CD14-positive monocyte (primary cell): ENCODE data around the gene CDKL5. TPM values are rescaled to one million over a fixed set of nuclear protein-coding genes. Genes with fewer than 3 reads are reported as not detected.
A peak's percentile ranks its signal among the peaks of the same experiment; 100 is the strongest.

ENCODE experiments used
- DNase-seq, 3 donors: peaks; one replicate each; pipeline ENCODE4 v3.0.0-alpha.2; 2011 to 2022
- H2AFZ ChIP-seq: 2 replicates; pipeline ENCODE4 v1.6.0; 2012; ENCODE audit warnings: mild to moderate bottlenecking, low read depth, low read length, inconsistent platforms; ENCODE audit not compliant: insufficient read depth, poor library complexity, severe bottlenecking
- H3K27ac ChIP-seq, 2 donors: 1 replicate in 1 of 2; 2 replicates in 1 of 2; pipeline ENCODE4 v1.5.1; 2012 to 2013; ENCODE audit warnings: low read length in 2 of 2, control low read depth in 1 of 2, inconsistent platforms in 1 of 2, low read depth in 1 of 2, mild to moderate bottlenecking in 1 of 2
- H3K27me3 ChIP-seq, 2 donors: one replicate each; pipeline versions ENCODE4 v1.6.0 to v1.6.1; 2011 to 2013; ENCODE audit warnings: low read length in 2 of 2; ENCODE audit not compliant: control insufficient read depth in 2 of 2, insufficient read depth in 2 of 2
- H3K36me3 ChIP-seq, 2 donors: replicated peaks in 1 of 2; 1 replicate in 1 of 2; 2 replicates in 1 of 2; pipeline versions ENCODE4 v1.5.1 to v1.6.1; 2012 to 2013; ENCODE audit warnings: low read length in 2 of 2, control low read depth in 1 of 2, inconsistent platforms in 1 of 2, mild to moderate bottlenecking in 1 of 2; ENCODE audit not compliant: insufficient read depth in 2 of 2, control insufficient read depth in 1 of 2
- H3K4me1 ChIP-seq, 2 donors: 1 replicate in 1 of 2; 2 replicates in 1 of 2; pipeline versions ENCODE4 v1.5.1 to v1.6.1; 2012 to 2013; ENCODE audit warnings: low read length in 2 of 2, control low read depth in 1 of 2, inconsistent platforms in 1 of 2, mild to moderate bottlenecking in 1 of 2, moderate library complexity in 1 of 2; ENCODE audit not compliant: insufficient read depth in 2 of 2, control insufficient read depth in 1 of 2
- H3K4me2 ChIP-seq: replicated peaks from 2 replicates; pipeline ENCODE3; 2012; ENCODE audit warnings: low read length, moderate library complexity, mild to moderate bottlenecking; ENCODE audit not compliant: poor library complexity, severe bottlenecking; ENCODE audit errors: extremely low read depth
- H3K4me3 ChIP-seq, 3 experiments: fragments of 200-600 bp in 1 of 3; sonication (generic) in 1 of 3; replicated peaks in 1 of 3; 1 replicate in 2 of 3; 2 replicates in 1 of 3; pipeline ENCODE4 v1.5.1; 2011 to 2013; ENCODE audit warnings: low read length in 3 of 3, mild to moderate bottlenecking in 3 of 3, control low read depth in 2 of 3, low read depth in 2 of 3, inconsistent platforms in 1 of 3, moderate library complexity in 1 of 3
- H3K79me2 ChIP-seq: 2 replicates; pipeline ENCODE4 v1.6.0; 2012; ENCODE audit warnings: mild to moderate bottlenecking, control low read depth, inconsistent platforms, low read length, moderate library complexity; ENCODE audit not compliant: insufficient read depth
- H3K9ac ChIP-seq: 2 replicates; pipeline ENCODE4 v1.6.0; 2017; ENCODE audit warnings: low read length, mild to moderate bottlenecking; ENCODE audit not compliant: insufficient read depth, poor library complexity, severe bottlenecking
- H3K9me3 ChIP-seq, 2 donors: replicated peaks in 1 of 2; 1 replicate in 1 of 2; 2 replicates in 1 of 2; pipeline versions ENCODE4 v1.5.1 to v1.6.1; 2012 to 2013; ENCODE audit warnings: low read length in 2 of 2, control low read depth in 1 of 2; ENCODE audit not compliant: control insufficient read depth in 1 of 2, insufficient read depth in 1 of 2
- H4K20me1 ChIP-seq: 2 replicates; pipeline ENCODE4 v1.6.0; 2012; ENCODE audit warnings: mild to moderate bottlenecking, low read length, control low read depth, moderate library complexity; ENCODE audit not compliant: insufficient read depth
- H3K27ac Mint-ChIP-seq, 7 donors: one replicate each; pipeline ENCODE4 v1.8.0; 2020; ENCODE audit warnings: mild to moderate bottlenecking in 7 of 7, mixed read lengths in 7 of 7, moderate library complexity in 6 of 7, inconsistent platforms in 2 of 7
- H3K27me3 Mint-ChIP-seq, 3 donors: one replicate each; pipeline ENCODE4 v1.8.0; 2021 to 2022; ENCODE audit warnings: low read depth in 3 of 3, mild to moderate bottlenecking in 3 of 3, mixed read lengths in 3 of 3, moderate library complexity in 3 of 3, inconsistent platforms in 1 of 3
- H3K36me3 Mint-ChIP-seq, 2 donors: one replicate each; pipeline ENCODE4 v1.8.0; 2020; ENCODE audit warnings: mixed read lengths in 2 of 2, inconsistent platforms in 1 of 2, mild to moderate bottlenecking in 1 of 2
- H3K4me1 Mint-ChIP-seq: one replicate; pipeline ENCODE4 v1.8.0; 2020; ENCODE audit warnings: mild to moderate bottlenecking, mixed read lengths
- H3K4me3 Mint-ChIP-seq, 2 donors: one replicate each; pipeline ENCODE4 v1.8.0; 2020; ENCODE audit warnings: mild to moderate bottlenecking in 2 of 2, mixed read lengths in 2 of 2, moderate library complexity in 1 of 2
- H3K9me3 Mint-ChIP-seq, 7 donors: one replicate each; pipeline ENCODE4 v1.8.0; 2020 to 2022; ENCODE audit warnings: mixed read lengths in 7 of 7, mild to moderate bottlenecking in 6 of 7, moderate library complexity in 6 of 7, inconsistent platforms in 2 of 7
- WGBS: methylation state at CpG from one replicate; pipeline ENCODE4 v1.1.5; 2013; ENCODE audit warnings: missing lambda C conversion rate; ENCODE audit not compliant: insufficient coverage; 5-methylcytosine and 5-hydroxymethylcytosine counted together
- intact Hi-C, 2 donors: fragments of 100-400 bp; cut with micrococcal nuclease; formaldehyde crosslinking; loops; one replicate each; pipeline versions ENCODE4 v1.15.0 to v1.15.1; 2023
- polyA plus RNA-seq, 3 donors: library from polyadenylated mRNA; depleted of rRNA in 1 of 3; unstranded in 2 of 3; stranded (reverse) in 1 of 3; fragments of 300-500 nt in 2 of 3; fragments of >200 nt in 1 of 3; fragmentation: Illumina TruSeq in 2 of 3; gene quantifications; 1 replicate in 2 of 3; 2 replicates in 1 of 3; pipeline ENCODE4 v1.2.3, GENCODE V29; 2012 to 2021
- TF ChIP-seq, protein P1 (sequence below): fragments of 200-600 bp; IDR thresholded peaks from one replicate; pipeline ENCODE4 v1.8.0; 2022; ENCODE audit warnings: antibody characterized with exemption, mild to moderate bottlenecking

CDKL5 gene
- polyA plus RNA-seq, 3 donors: 0.54 to 3.6 (median 1.4) TPM

- Mint-ChIP-seq H3K4me1 (peaks cover 3% of the 10 kb centered on the region), H3K4me3 (no peak overlapping the region), H3K36me3 (no peaks in the 10 kb centered on the region), H3K9me3 (peaks cover 0 to 7% (median 0%) of the 10 kb centered on the region in 7 donors), H3K27ac (peak overlapping the region in 1 of 7 donors; percentile 3), H3K27me3 (peaks cover 0 to 10% (median 0%) of the 10 kb centered on the region in 3 donors)
- Histone ChIP-seq H3K36me3 (no peaks in the 10 kb centered on the region), H3K27me3 (no peaks in the 10 kb centered on the region), H3K27ac (no peak overlapping the region), H4K20me1 (no peaks in the 10 kb centered on the region), H3K4me3 (no peak overlapping the region), H3K79me2 (no peaks in the 10 kb centered on the region), H2AFZ (no peak overlapping the region), H3K9ac (no peak overlapping the region), H3K4me1 (no peaks in the 10 kb centered on the region), H3K4me2 (no peak overlapping the region), H3K9me3 (no peaks in the 10 kb centered on the region)
- no peak for DNase-seq
- TF ChIP-seq, protein P1, sequence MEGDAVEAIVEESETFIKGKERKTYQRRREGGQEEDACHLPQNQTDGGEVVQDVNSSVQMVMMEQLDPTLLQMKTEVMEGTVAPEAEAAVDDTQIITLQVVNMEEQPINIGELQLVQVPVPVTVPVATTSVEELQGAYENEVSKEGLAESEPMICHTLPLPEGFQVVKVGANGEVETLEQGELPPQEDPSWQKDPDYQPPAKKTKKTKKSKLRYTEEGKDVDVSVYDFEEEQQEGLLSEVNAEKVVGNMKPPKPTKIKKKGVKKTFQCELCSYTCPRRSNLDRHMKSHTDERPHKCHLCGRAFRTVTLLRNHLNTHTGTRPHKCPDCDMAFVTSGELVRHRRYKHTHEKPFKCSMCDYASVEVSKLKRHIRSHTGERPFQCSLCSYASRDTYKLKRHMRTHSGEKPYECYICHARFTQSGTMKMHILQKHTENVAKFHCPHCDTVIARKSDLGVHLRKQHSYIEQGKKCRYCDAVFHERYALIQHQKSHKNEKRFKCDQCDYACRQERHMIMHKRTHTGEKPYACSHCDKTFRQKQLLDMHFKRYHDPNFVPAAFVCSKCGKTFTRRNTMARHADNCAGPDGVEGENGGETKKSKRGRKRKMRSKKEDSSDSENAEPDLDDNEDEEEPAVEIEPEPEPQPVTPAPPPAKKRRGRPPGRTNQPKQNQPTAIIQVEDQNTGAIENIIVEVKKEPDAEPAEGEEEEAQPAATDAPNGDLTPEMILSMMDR: no peak
- no CpG with 5 or more reads among the region's 11 CpGs for WGBS
- intact Hi-C loops: loop anchor here (5.0 to 10.0 kb wide), 3 partner anchors 500 to 938 kb away; no protein-coding TSS in a partner anchor
These were observed 30.9 kb upstream of the CDKL5 start for GRCh38 chrX:18394477-18394876.

GRCh38 chrX:18401848-18402213 lies 23.6 kb upstream of the CDKL5 start:
- H3K4me1 Mint-ChIP-seq: peaks cover 11% of the 10 kb centered on the region
- intact Hi-C loops: no loop called here
- Histone ChIP-seq H2AFZ (no peak overlapping the region), H3K27me3 (no peaks in the 10 kb centered on the region), H3K4me1 (peaks cover 0 to 4% of the 10 kb centered on the region in 2 donors), H3K27ac (no peak overlapping the region), H3K4me3 (no peak overlapping the region), H3K9me3 (no peaks in the 10 kb centered on the region), H3K4me2 (no peak overlapping the region), H3K9ac (no peak overlapping the region), H3K36me3 (no peaks in the 10 kb centered on the region), H3K79me2 (no peaks in the 10 kb centered on the region), H4K20me1 (no peaks in the 10 kb centered on the region)
- H3K27ac Mint-ChIP-seq: no peak overlapping the region
- TF ChIP-seq, protein P1: no peak
- peaks cover 0 to 2% (median 0%) of the 10 kb centered on the region in 7 donors for H3K9me3 Mint-ChIP-seq
- peaks cover 0 to 14% (median 1%) of the 10 kb centered on the region in 3 donors for H3K27me3 Mint-ChIP-seq
- H3K36me3 Mint-ChIP-seq: no peaks in the 10 kb centered on the region
- H3K4me3 Mint-ChIP-seq: no peak overlapping the region
- no peak for DNase-seq
- 100% methylated on average over 1 of the region's 4 CpGs for WGBS
